AG09309 (cell line): Measurements from ENCODE around the gene FBH1.
"Not testable (repeated sequence)": the region's sequence is repeated elsewhere in the genome, so short reads cannot be mapped to it uniquely, and the experiment has no call there.

ENCODE experiments used
- DNase-seq: peaks from one replicate; pipeline ENCODE4 v3.0.0-alpha.2; 2010; ENCODE audit warnings: low read depth
- H3K4me3 ChIP-seq: 2 replicates; pipeline ENCODE4 v1.5.1; 2011; ENCODE audit warnings: mild to moderate bottlenecking, low read depth, low read length, moderate library complexity; ENCODE audit not compliant: control insufficient read depth
- CTCF ChIP-seq: IDR thresholded peaks from 2 replicates; pipeline ENCODE4 v1.5.1; 2011; ENCODE audit warnings: mild to moderate bottlenecking, low read depth, low read length, inconsistent platforms; ENCODE audit not compliant: insufficient read depth, control insufficient read depth; ENCODE audit errors: missing control alignments

FBH1 gene

GRCh38 chr10:5944389-5945189 is 54.5 kb downstream of the FBH1 start:
- no peak for TF ChIP-seq CTCF
- peak overlapping the region; percentile 43; the same call in 1 of the 2 replicates for H3K4me3 ChIP-seq
- peak; percentile 100 for DNase-seq

- H3K4me3 ChIP-seq, result peak overlapping the region; percentile 43
- TF ChIP-seq CTCF, result no peak
- DNase-seq, result no peak
Observed at GRCh38 chr10:5945190-5945509, 55.1 kb downstream of the FBH1 start.

GRCh38 chr10:5945561-5946418 is 55.7 kb downstream of the FBH1 start:
- DNase-seq, result peak; percentile 95
- peak overlapping the region; percentile 43 for H3K4me3 ChIP-seq
- no peak for TF ChIP-seq CTCF

GRCh38 chr10:5946419-5946775 is 56.4 kb downstream of the FBH1 start:
- H3K4me3 ChIP-seq, DNase-seq: not testable (repeated sequence)

- no peak for DNase-seq
- TF ChIP-seq CTCF, result no peak
- no peak overlapping the region for H3K4me3 ChIP-seq
Observed at GRCh38 chr10:5946786-5947185, 56.7 kb downstream of the FBH1 start.

- no peak for TF ChIP-seq CTCF
- DNase-seq, result no peak
- no peak overlapping the region for H3K4me3 ChIP-seq
Observed at GRCh38 chr10:5947471-5948207, 57.6 kb downstream of the FBH1 start.
